ENCODE data around the gene PTPRZ1.

Gene PTPRZ1

DNA sequence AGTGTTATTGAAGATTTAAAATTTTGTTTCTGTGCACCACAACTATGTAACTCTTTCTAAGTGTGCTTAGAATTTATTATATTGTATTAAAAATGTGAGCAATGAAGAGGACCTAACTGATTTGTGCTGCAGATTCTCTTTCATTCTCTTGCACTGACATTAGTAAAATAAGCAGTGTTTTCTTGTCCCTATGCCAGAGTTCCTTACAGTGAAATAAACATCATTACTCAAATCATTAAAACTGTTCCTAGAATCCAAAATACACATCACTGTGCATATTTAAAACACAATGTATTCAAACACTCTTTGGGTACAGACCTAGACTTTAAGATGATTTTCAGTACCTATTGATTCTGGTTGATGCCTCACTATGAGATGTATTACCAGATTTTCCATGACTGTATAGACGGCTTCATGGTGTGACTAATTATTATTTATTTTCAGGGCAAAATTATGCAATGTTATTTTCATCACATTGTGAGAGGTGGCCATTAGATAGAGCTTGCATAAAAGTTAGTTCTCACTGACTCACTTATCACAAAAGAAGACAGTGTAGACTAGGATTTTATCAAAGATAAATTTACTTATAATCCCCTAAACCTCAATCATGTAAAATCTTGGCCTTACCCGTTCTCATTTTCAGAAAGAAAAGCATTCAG lies 93.4 kb downstream of the PTPRZ1 start:
- no peaks in the 10 kb centered on the region for H3K36me3 ChIP-seq (ENCODE audit: control insufficient read depth, insufficient read depth, low read length)
- no peak overlapping the region for H3K9ac ChIP-seq (ENCODE audit: low read length)
- H3K4me1 ChIP-seq (ENCODE audit: control insufficient read depth, insufficient read depth, low read length), result no peaks in the 10 kb centered on the region
- H3K27me3 ChIP-seq (ENCODE audit: control insufficient read depth, insufficient read depth, low read length), result no peaks in the 10 kb centered on the region
- no peaks in the 10 kb centered on the region for H3K9me3 ChIP-seq (ENCODE audit: control insufficient read depth, low read length)
- H3K4me3 ChIP-seq (ENCODE audit: low read length), result no peak overlapping the region

DNA sequence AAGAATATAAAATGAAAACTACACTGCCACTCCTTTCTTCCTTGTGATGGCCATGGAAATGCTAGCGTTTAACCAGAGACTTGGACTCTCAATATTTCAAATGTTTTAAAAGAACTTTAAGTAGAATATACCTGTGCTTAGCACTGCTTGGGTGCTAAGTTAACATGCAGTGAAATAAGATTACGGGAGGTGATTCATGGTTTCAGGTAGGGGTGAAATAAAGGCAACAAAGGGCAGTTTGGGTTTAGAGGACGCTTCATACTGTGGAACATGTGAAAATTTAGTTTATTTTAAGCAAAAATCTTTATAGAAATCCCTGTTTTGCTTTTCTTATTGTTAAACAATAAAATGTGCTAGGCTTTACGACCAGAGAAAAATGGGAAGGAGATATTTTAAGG lies 94.0 kb downstream of the PTPRZ1 start:
- Histone ChIP-seq H3K27me3 (ENCODE audit: control insufficient read depth, insufficient read depth, low read length) (no peaks in the 10 kb centered on the region), H3K4me3 (ENCODE audit: low read length) (no peak overlapping the region), H3K36me3 (ENCODE audit: control insufficient read depth, insufficient read depth, low read length) (no peaks in the 10 kb centered on the region), H3K9me3 (ENCODE audit: control insufficient read depth, low read length) (no peaks in the 10 kb centered on the region), H3K4me1 (ENCODE audit: control insufficient read depth, insufficient read depth, low read length) (no peaks in the 10 kb centered on the region), H3K9ac (ENCODE audit: low read length) (no peak overlapping the region)

DNA sequence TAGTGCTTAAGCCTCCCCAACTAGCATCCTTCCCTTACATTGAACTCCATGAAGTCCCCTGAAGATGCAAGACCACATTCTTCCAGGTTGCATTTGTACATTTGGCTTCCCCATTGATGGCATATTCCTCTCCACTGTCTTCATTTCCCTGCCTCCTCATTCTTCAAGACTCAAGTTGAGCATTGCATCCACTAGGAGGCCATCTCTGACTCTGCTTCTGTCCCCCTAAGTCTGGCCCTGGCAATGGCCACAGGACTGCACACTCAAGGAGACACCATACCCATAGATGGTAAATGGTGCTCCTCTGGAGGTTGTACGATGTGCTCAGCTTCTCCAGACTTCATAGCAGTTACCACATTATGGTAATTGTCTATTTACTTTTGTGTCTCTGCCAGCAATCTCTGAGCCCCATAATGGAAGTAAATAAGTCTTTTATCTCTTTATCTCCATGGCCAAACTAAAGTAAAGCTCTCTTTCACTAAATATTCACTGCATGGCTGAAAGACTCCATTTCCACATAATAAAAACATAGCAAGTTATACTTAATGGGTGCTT lies 112.6 kb downstream of the PTPRZ1 start:
- Histone ChIP-seq H3K27me3 (ENCODE audit: control insufficient read depth, insufficient read depth, low read length) (no peaks in the 10 kb centered on the region), H3K9ac (ENCODE audit: low read length) (no peak overlapping the region), H3K4me3 (ENCODE audit: low read length) (no peak overlapping the region), H3K36me3 (ENCODE audit: control insufficient read depth, insufficient read depth, low read length) (no peaks in the 10 kb centered on the region), H3K4me1 (ENCODE audit: control insufficient read depth, insufficient read depth, low read length) (no peaks in the 10 kb centered on the region), H3K9me3 (ENCODE audit: control insufficient read depth, low read length) (no peaks in the 10 kb centered on the region)

GRCh38 chr7:121992068-121992467 lies 119.1 kb downstream of the PTPRZ1 start:
- H3K9me3 ChIP-seq (ENCODE audit: control insufficient read depth, low read length), result no peaks in the 10 kb centered on the region
- H3K36me3 ChIP-seq (ENCODE audit: control insufficient read depth, insufficient read depth, low read length), result no peaks in the 10 kb centered on the region
- no peak overlapping the region for H3K9ac ChIP-seq (ENCODE audit: low read length)
- no peaks in the 10 kb centered on the region for H3K4me1 ChIP-seq (ENCODE audit: control insufficient read depth, insufficient read depth, low read length)
- H3K27me3 ChIP-seq (ENCODE audit: control insufficient read depth, insufficient read depth, low read length), result no peaks in the 10 kb centered on the region
- H3K4me3 ChIP-seq (ENCODE audit: low read length), result no peak overlapping the region

- H3K4me3 ChIP-seq (ENCODE audit: low read length), result no peak overlapping the region
- no peaks in the 10 kb centered on the region for H3K4me1 ChIP-seq (ENCODE audit: control insufficient read depth, insufficient read depth, low read length)
- no peaks in the 10 kb centered on the region for H3K9me3 ChIP-seq (ENCODE audit: control insufficient read depth, low read length)
- H3K27me3 ChIP-seq (ENCODE audit: control insufficient read depth, insufficient read depth, low read length), result no peaks in the 10 kb centered on the region
- H3K9ac ChIP-seq (ENCODE audit: low read length), result no peak overlapping the region
- H3K36me3 ChIP-seq (ENCODE audit: control insufficient read depth, insufficient read depth, low read length), result no peaks in the 10 kb centered on the region
These were observed 121.9 kb downstream of the PTPRZ1 start for GRCh38 chr7:121994625-121995410.

DNA sequence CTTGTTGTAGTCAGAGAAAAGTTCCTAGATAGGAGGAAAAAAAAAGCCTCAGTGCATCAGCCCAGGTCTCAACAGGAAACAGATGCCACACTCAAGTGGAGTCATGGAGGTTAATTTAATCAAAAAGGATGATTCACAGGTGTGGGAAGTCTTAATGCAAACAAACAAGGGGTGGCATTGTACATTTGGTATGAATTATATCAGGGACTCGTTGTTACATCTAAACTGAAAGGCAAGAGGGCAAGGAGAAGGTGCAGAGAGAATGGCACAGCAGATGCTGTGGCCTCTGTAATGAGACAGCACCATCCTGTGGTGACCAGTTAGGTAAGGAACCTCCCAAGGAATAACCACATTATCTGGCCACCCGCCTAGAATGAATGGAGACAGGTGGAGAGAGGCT lies 133.7 kb downstream of the PTPRZ1 start:
- H3K9ac ChIP-seq (ENCODE audit: low read length), result no peak overlapping the region
- H3K4me3 ChIP-seq (ENCODE audit: low read length), result no peak overlapping the region
- H3K36me3 ChIP-seq (ENCODE audit: control insufficient read depth, insufficient read depth, low read length), result no peaks in the 10 kb centered on the region
- H3K27me3 ChIP-seq (ENCODE audit: control insufficient read depth, insufficient read depth, low read length), result no peaks in the 10 kb centered on the region
- no peaks in the 10 kb centered on the region for H3K4me1 ChIP-seq (ENCODE audit: control insufficient read depth, insufficient read depth, low read length)
- H3K9me3 ChIP-seq (ENCODE audit: control insufficient read depth, low read length), result no peaks in the 10 kb centered on the region

GRCh38 chr7:122010116-122010515 lies 137.2 kb downstream of the PTPRZ1 start:
- Histone ChIP-seq H3K36me3 (ENCODE audit: control insufficient read depth, insufficient read depth, low read length) (no peaks in the 10 kb centered on the region), H3K9me3 (ENCODE audit: control insufficient read depth, low read length) (no peaks in the 10 kb centered on the region), H3K27me3 (ENCODE audit: control insufficient read depth, insufficient read depth, low read length) (no peaks in the 10 kb centered on the region), H3K4me3 (ENCODE audit: low read length) (no peak overlapping the region), H3K9ac (ENCODE audit: low read length) (no peak overlapping the region), H3K4me1 (ENCODE audit: control insufficient read depth, insufficient read depth, low read length) (no peaks in the 10 kb centered on the region)

DNA sequence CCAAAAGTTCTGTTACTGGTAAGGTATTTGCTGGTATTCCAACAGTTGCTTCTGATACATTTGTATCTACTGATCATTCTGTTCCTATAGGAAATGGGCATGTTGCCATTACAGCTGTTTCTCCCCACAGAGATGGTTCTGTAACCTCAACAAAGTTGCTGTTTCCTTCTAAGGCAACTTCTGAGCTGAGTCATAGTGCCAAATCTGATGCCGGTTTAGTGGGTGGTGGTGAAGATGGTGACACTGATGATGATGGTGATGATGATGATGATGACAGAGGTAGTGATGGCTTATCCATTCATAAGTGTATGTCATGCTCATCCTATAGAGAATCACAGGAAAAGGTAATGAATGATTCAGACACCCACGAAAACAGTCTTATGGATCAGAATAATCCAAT lies 140.1 kb downstream of the PTPRZ1 start:
- H3K9me3 ChIP-seq (ENCODE audit: control insufficient read depth, low read length), result no peaks in the 10 kb centered on the region
- H3K4me3 ChIP-seq (ENCODE audit: low read length), result no peak overlapping the region

DNA sequence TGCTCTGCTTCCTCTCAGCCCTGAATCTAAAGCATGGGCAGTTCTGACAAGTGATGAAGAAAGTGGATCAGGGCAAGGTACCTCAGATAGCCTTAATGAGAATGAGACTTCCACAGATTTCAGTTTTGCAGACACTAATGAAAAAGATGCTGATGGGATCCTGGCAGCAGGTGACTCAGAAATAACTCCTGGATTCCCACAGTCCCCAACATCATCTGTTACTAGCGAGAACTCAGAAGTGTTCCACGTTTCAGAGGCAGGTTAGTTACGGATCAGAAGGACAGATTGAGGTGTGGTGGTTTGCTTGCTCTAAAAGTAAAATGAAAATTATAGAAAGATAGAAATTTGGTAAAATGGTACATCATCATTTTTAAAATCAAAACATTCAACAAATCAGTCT lies 140.7 kb downstream of the PTPRZ1 start:
- Histone ChIP-seq H3K36me3 (ENCODE audit: control insufficient read depth, insufficient read depth, low read length) (no peaks in the 10 kb centered on the region), H3K9ac (ENCODE audit: low read length) (no peak overlapping the region), H3K27me3 (ENCODE audit: control insufficient read depth, insufficient read depth, low read length) (no peaks in the 10 kb centered on the region), H3K4me3 (ENCODE audit: low read length) (no peak overlapping the region), H3K9me3 (ENCODE audit: control insufficient read depth, low read length) (no peaks in the 10 kb centered on the region), H3K4me1 (ENCODE audit: control insufficient read depth, insufficient read depth, low read length) (no peaks in the 10 kb centered on the region)

More for the DNA sequence above, 140.1 kb downstream of the PTPRZ1 start:
- no peaks in the 10 kb centered on the region for H3K27me3 ChIP-seq (ENCODE audit: control insufficient read depth, insufficient read depth, low read length)
- H3K9ac ChIP-seq (ENCODE audit: low read length), result no peak overlapping the region
- H3K36me3 ChIP-seq (ENCODE audit: control insufficient read depth, insufficient read depth, low read length), result no peaks in the 10 kb centered on the region
- H3K4me1 ChIP-seq (ENCODE audit: control insufficient read depth, insufficient read depth, low read length), result no peaks in the 10 kb centered on the region

DNA sequence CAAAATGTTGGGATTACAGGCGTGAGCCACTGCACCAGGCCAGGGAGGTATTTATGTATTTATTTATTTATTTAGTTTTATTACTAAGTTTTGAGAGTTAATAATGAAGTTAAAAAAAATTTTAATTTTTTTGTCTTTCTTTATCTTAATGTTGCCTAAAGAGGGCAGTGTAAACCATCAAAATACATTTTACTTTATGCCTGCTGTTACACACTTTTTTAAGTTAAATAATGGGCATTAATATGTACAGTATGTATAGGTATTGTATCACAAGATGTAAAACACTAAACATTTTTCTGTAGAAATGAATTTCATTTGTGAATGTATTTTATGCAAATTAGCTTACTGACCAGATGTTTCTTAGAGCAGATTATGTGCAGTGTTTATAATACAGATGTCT lies 141.7 kb downstream of the PTPRZ1 start:
- H3K9me3 ChIP-seq (ENCODE audit: control insufficient read depth, low read length), result no peaks in the 10 kb centered on the region
- H3K36me3 ChIP-seq (ENCODE audit: control insufficient read depth, insufficient read depth, low read length), result no peaks in the 10 kb centered on the region
- no peak overlapping the region for H3K4me3 ChIP-seq (ENCODE audit: low read length)
- no peaks in the 10 kb centered on the region for H3K4me1 ChIP-seq (ENCODE audit: control insufficient read depth, insufficient read depth, low read length)
- H3K9ac ChIP-seq (ENCODE audit: low read length), result no peak overlapping the region
- no peaks in the 10 kb centered on the region for H3K27me3 ChIP-seq (ENCODE audit: control insufficient read depth, insufficient read depth, low read length)

- Histone ChIP-seq H3K9me3 (ENCODE audit: control insufficient read depth, low read length) (no peaks in the 10 kb centered on the region), H3K4me1 (ENCODE audit: control insufficient read depth, insufficient read depth, low read length) (no peaks in the 10 kb centered on the region), H3K9ac (ENCODE audit: low read length) (no peak overlapping the region), H3K36me3 (ENCODE audit: control insufficient read depth, insufficient read depth, low read length) (no peaks in the 10 kb centered on the region), H3K27me3 (ENCODE audit: control insufficient read depth, insufficient read depth, low read length) (no peaks in the 10 kb centered on the region), H3K4me3 (ENCODE audit: low read length) (no peak overlapping the region)
These were observed 145.1 kb downstream of the PTPRZ1 start for GRCh38 chr7:122018032-122018431.

DNA sequence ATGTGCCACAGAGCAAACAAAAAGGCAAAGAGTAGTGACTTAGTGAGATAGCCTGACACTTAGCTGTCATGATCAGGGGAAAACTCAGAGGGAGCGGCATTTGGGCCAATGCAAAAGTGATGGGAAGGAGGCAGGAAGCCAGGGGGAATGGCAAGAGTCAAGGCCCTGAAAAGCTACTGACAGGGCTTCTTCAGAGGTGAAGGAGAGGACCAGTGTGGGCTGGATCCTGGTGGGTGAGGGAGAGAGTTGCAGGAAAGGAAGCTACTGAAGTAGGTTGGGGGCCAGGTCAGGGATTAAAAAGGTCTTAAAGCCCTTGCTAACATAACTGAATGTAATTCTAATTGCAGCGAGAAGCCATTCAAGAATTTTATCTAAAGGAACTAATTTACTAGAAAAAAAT lies 154.1 kb downstream of the PTPRZ1 start:
- H3K9me3 ChIP-seq (ENCODE audit: control insufficient read depth, low read length), result no peaks in the 10 kb centered on the region

More for the DNA sequence above, 154.1 kb downstream of the PTPRZ1 start:
- Histone ChIP-seq H3K27me3 (ENCODE audit: control insufficient read depth, insufficient read depth, low read length) (no peaks in the 10 kb centered on the region), H3K36me3 (ENCODE audit: control insufficient read depth, insufficient read depth, low read length) (no peaks in the 10 kb centered on the region), H3K9ac (ENCODE audit: low read length) (no peak overlapping the region), H3K4me3 (ENCODE audit: low read length) (no peak overlapping the region), H3K4me1 (ENCODE audit: control insufficient read depth, insufficient read depth, low read length) (no peaks in the 10 kb centered on the region)
